Embryonic facial prominence (tissue), 1 donor: ENCODE data around the gene PER2.
"Not testable (repeated sequence)": the region's sequence is repeated elsewhere in the genome, so short reads cannot be mapped to it uniquely, and the experiment has no call there.

Source experiments
- DNase-seq: peaks from one replicate; pipeline ENCODE4 v3.0.0-alpha.2; 2016; ENCODE audit errors: extremely low spot score

Gene PER2

GRCh38 chr2:238288650-238289573 is 502 bp upstream of the PER2 start:
- peak; percentile 97 for DNase-seq

GRCh38 chr2:238286987-238287736 is 1.2 kb downstream of the PER2 start:
- no peak for DNase-seq

- DNase-seq, result no peak
These were observed 1.9 kb downstream of the PER2 start for GRCh38 chr2:238286551-238286950.

- DNase-seq, result no peak
These were observed 2.3 kb downstream of the PER2 start for GRCh38 chr2:238286095-238286494.

- DNase-seq, result peak; percentile 67
These were observed 2.7 kb downstream of the PER2 start for GRCh38 chr2:238285653-238286082.

GRCh38 chr2:238284802-238285515 is 3.5 kb downstream of the PER2 start:
- no peak for DNase-seq

GRCh38 chr2:238282861-238283738 is 5.3 kb downstream of the PER2 start:
- DNase-seq, result no peak

- DNase-seq, result no peak
These were observed 6.5 kb downstream of the PER2 start for GRCh38 chr2:238281826-238282480.

- DNase-seq, result no peak
These were observed 8.2 kb downstream of the PER2 start for GRCh38 chr2:238280083-238280825.

- DNase-seq, result no peak
These were observed 9.1 kb downstream of the PER2 start for GRCh38 chr2:238279324-238279682.

- no peak for DNase-seq
These were observed 9.6 kb downstream of the PER2 start for GRCh38 chr2:238278626-238279323.

- DNase-seq, result no peak
These were observed 10.7 kb downstream of the PER2 start for GRCh38 chr2:238277695-238278094.

- DNase-seq, result no peak
These were observed 14.1 kb downstream of the PER2 start for GRCh38 chr2:238274152-238274865.

- not testable (repeated sequence) for DNase-seq
These were observed 15.0 kb downstream of the PER2 start for GRCh38 chr2:238273433-238273832.

- no peak for DNase-seq
These were observed 16.3 kb downstream of the PER2 start for GRCh38 chr2:238272156-238272555.

GRCh38 chr2:238271686-238272085 is 16.7 kb downstream of the PER2 start:
- not testable (repeated sequence) for DNase-seq

- DNase-seq, result no peak
These were observed 17.3 kb downstream of the PER2 start for GRCh38 chr2:238271061-238271554.

GRCh38 chr2:238270606-238271005 is 17.8 kb downstream of the PER2 start:
- no peak for DNase-seq
